GM18511 (cell line): ENCODE results near the gene DHRS7.

Source experiments
- ATAC-seq: cut with Tn5 transposase; IDR thresholded peaks from one replicate; pipeline ENCODE4 v1.9.1; 2021; ENCODE audit warnings: mild to moderate bottlenecking, moderate library complexity; ENCODE audit not compliant: unreplicated experiment

Gene DHRS7

GRCh38 chr14:60164712-60165546 is at the start of gene DHRS7:
Gene DHRS7, minus strand, starts transcription at chr14:60165398. Its CDS starts 89 bp downstream, at chr14:60165309.
- peak; percentile 88 for ATAC-seq

- ATAC-seq: no peak
These were observed 49.4 kb upstream of the DHRS7 start for GRCh38 chr14:60214415-60215126.

GRCh38 chr14:60214003-60214402 is 48.8 kb upstream of the DHRS7 start:
- no peak for ATAC-seq

GRCh38 chr14:60212503-60213371 is 47.5 kb upstream of the DHRS7 start:
- peak; percentile 93 for ATAC-seq

GRCh38 chr14:60211153-60211552 is 46.0 kb upstream of the DHRS7 start:
- no peak for ATAC-seq

- ATAC-seq: no peak
These were observed 45.5 kb upstream of the DHRS7 start for GRCh38 chr14:60210703-60211102.

- peak; percentile 33 for ATAC-seq
These were observed 41.8 kb upstream of the DHRS7 start for GRCh38 chr14:60206837-60207533.

GRCh38 chr14:60206249-60206670 is 41.1 kb upstream of the DHRS7 start:
- ATAC-seq: no peak

GRCh38 chr14:60204843-60205774 is 39.9 kb upstream of the DHRS7 start:
- ATAC-seq: peak; percentile 60

- ATAC-seq: peak; percentile 82
These were observed 39.1 kb upstream of the DHRS7 start for GRCh38 chr14:60204104-60204842.

GRCh38 chr14:60199321-60199720 is 34.1 kb upstream of the DHRS7 start:
- no peak for ATAC-seq

- no peak for ATAC-seq
These were observed 32.6 kb upstream of the DHRS7 start for GRCh38 chr14:60197629-60198303.

GRCh38 chr14:60196291-60196690 is 31.1 kb upstream of the DHRS7 start:
- ATAC-seq: no peak

GRCh38 chr14:60195179-60195810 is 30.1 kb upstream of the DHRS7 start:
- peak; percentile 82 for ATAC-seq

GRCh38 chr14:60189923-60190840 is 25.0 kb upstream of the DHRS7 start:
- peak; percentile 72 for ATAC-seq

GRCh38 chr14:60188696-60189095 is 23.5 kb upstream of the DHRS7 start:
- ATAC-seq: no peak

- ATAC-seq: no peak
These were observed 22.9 kb upstream of the DHRS7 start for GRCh38 chr14:60188115-60188514.
